Activated CD4-positive, CD25-positive, alpha-beta regulatory T cell treated with anti-CD3 and anti-CD28 coated beads, Interleukin-2, amount 50 U/mL, for 72 hours (primary cell): ENCODE results near the gene ZNF92.
"Not testable (repeated sequence)": the region's sequence is repeated elsewhere in the genome, so short reads cannot be mapped to it uniquely, and the experiment has no call there.

Experiments used
- DNase-seq: peaks from one replicate; pipeline ENCODE4 v3.0.0; 2021

Gene ZNF92

DNA sequence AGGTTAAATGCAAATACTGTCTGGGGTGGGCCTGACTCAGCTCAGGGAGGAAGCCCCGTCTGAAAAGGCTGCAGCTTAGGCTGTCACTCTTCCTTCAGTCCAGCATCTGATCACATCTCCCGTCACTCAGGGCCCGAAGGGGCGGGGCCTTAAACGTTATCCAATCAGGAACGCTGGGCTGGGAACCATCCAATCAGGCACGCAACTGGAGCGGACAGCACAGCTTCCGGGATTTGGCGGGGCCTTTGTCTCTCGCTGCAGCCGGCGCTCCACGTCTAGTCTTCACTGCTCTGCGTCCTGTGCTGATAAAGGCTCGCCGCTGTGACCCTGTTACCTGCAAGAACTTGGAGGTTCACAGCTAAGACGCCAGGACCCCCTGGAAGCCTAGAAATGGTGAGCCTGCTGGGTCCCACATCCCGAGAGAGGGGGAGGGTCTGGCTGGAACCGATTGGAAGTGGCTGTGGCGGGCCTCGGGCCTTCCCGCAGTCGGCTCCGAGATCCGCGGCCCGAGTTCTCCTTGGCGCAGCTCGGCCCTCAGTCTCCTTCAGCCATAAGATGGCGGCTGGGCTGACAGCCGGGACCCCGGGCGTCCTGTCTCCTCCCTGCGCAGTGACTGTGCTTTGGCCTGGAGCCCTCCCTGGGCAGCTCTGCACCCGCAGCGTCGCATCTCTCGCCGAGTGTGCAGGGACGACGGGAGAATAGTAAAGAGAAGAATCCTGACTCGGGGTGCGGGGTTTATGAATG is at the start of gene ZNF92:
Gene ZNF92 (plus strand): TSS at position 248 of the 744 bp plus-strand sequence. CDS start 143 bp downstream, at position 391.
- DNase-seq = peak; percentile 94

DNA sequence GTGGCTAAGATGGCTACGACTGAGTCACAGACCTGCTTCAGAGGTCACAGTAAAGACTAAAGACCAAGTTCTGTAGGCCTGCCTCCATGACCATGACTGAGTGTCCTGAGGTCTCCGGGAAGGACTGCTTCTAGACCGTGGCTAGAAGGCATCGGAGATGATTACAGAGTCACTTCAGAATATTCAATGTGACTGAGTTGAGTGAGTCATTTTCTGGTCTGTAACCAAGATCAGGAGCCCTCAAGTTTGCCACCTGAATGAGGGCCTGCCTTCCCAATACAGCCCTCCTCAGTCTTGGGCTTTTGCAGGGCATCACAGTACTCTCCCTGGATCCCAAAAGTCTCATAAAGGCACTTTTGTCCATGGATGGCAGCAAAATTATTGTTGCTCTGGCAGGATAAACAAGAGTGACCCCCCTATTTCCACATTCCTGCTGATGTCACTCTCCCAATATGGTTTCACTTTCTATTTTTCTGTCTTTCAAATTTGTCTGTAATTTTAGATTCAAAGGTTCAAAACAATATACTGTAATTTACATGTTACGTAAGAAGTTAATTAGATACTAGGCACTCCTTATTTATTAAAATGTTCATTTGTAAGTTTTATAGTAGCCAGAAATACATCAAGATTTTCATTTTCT is 47.7 kb upstream of the ZNF92 start:
- DNase-seq = no peak

DNA sequence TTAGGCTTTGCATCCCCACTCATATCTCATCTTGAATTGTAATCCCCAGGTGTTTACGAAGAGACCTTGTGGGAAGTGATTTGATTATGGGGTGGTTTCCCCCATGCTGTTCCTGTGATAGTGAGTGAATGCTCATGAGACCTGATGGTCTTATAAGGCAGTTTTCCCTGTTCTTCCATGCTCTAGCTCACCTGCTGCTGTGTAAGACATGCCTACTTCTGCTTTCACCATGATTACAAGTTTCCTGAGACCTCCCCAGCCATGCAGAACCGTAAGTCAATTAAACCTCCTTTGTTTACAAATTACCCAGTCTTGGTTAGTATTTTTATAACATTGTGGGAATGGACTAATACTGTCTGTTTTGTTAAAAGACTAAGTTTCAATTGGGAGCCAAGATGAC is 35.3 kb upstream of the ZNF92 start:
- DNase-seq = no peak

DNA sequence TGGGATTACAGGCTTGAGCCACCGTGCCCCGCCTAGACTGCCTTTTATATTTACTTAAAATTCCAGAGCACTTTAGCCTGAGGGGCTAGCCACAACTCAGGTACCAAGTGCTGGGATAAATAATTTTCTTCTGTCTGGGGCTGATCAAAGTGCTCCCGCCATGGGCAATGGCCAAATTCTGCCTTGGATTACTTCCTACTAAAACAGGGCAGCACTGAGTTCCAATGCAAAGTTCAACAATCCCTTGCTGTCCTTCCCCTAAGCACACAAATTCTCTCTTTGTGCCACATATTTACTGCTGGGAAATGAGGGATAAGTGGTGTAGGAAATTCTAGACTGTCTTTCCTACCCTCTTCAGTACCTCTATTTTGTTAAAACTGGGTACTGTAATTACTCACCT is 34.4 kb upstream of the ZNF92 start:
- DNase-seq = no peak

DNA sequence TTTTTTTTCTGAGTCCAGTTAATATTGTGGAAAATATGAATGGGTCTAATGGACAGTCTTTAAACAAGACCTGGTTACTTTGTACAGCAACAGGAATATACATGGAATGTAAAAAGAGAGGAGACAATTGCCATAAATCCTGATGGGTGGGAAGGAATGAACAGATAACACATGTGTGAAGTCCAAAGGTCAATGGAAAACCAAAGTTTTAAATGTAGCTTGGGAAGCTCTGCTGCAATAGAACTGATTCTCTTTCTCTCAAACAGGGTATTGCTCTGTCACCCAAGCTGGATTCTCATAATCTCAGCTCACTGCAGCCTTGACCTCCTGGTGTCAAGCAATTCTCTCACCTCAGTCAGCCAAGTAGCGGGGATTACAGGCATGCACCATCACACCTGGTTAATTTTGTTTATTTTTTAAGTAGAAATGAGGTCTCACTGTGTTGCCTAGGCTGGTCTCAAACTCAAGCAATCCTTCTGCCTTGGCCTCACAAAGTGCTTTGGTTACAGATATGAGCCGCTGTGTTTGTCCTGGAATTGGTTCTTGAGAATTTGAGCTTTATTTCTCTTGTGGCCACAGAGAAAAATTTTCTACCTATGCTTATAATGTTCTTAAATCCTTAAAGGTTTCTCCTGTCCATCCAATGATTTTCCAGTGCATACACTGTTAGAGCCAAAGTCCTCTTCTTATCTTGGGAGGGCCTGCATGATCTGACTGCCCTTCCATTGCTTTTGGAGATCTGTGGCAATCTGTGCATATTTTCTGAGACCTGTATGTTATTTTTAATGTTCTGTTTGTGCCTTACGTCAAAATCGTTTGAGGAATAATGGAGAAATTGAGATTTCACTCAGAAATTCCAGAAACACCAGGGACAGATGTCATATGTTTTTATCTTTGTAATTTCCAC is 30.7 kb upstream of the ZNF92 start:
- no peak for DNase-seq

DNA sequence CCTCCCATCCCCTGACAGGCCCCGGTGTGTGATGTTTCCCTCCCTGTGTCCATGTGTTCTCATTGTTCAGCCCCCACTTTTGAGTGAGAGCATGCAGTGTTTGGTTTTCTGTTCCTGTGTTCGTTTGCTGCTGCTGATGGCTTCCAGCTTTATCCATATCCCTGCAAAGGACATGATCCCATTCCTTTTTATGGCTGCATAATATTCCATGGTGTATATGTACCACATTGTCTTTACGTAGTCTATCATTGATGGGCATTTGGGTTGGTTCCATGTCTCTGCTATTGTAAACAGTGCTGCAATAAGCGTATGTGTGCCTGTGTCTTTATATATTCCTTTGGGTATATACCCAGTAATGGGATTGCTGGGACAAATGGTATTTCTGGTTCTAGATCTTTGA is 29.1 kb upstream of the ZNF92 start:
- DNase-seq = not testable (repeated sequence)

DNA sequence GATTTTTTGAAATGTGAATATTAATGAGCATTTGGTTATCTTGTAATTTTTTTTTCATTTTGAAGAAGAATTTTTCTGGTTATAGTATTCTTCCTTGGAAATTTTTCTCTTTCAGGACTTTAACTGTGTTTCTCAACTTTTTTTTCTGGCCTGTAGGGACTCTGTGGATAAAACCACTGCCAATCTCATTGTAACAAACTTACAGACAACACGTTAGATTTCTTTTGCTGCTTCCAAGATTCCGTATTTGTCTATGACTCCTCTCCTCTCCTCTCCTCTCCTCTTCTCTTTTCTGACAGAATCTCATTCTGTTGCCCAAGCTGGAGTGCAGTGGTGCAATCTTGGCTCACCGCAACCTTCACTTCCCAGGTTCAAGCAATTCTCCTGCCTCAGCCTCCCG is 19.4 kb upstream of the ZNF92 start:
- no peak for DNase-seq

DNA sequence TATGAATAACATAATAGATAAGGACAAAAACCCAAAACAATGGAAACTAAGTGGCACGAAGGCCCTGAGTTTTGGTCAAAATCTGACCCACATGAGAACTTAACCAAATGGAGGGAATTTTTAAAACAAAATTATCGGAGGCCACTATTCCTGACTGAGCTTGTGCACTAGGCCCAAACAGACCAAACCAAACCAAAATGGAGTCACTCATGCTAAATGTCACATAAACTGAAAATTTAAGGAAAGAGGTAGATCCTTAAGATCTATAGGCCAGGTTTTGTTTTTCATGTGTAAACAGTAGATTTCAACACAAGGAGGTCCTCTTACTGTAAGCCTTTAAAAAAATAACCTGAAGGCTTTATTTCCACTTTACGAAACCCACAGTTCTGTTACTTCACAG is 3.8 kb upstream of the ZNF92 start:
- no peak for DNase-seq

DNA sequence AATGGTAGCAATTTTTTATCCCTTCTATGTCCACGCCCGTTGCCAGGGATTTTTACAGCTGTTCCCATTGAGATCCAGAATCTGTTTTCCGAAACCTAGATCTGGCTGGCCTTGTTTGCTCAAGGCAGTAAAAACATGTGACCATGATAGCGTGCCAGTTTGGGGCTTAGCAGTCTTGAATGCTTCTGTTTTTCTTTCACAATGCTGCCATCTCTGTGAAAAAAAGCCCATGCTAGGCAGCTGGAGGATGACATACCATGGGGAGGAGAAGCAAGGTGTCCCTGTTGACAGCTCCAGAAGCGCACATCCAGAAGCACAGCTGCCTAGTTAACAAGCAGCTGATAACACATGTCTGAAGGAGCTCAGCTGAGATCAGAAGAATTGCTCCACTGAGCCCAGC is 2.2 kb upstream of the ZNF92 start:
- no peak for DNase-seq

DNA sequence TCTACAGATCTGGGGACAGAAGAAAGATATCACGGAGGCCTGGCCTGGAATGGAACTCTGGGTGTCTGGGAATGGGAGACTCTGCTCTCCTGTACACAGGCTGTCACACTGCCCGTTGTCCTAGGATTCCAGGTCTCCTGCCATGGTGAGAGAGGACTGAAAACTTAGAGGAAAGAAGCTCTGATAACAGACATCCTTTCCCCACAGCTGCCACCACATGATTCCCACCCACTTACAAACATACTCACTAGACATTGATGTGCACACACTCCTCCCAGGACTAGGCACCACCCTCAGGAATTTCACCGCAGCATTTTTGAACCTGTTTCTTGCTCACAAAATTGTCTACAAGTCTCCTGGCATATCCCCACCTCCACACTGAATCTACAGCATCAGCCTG is 5.7 kb downstream of the ZNF92 start:
- DNase-seq = no peak

DNA sequence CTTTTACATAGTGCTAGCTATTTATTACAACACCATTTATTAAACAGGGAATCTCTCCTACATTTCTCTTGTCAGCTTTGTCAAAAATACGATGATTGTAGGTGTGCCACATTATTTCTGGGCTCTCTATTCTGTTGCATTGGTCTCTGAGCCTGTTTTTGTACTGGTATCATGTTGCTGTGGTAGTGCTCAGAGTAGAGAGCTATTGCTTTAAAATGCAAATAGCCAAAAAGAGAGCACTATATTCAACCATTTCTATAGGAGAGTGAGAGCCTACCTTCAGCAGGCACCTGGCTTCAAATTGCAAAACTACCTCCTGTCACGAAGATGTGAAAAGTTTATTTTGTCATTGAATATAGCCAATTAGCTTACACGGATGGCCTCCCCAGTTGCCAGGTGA is 8.1 kb downstream of the ZNF92 start:
- no peak for DNase-seq

DNA sequence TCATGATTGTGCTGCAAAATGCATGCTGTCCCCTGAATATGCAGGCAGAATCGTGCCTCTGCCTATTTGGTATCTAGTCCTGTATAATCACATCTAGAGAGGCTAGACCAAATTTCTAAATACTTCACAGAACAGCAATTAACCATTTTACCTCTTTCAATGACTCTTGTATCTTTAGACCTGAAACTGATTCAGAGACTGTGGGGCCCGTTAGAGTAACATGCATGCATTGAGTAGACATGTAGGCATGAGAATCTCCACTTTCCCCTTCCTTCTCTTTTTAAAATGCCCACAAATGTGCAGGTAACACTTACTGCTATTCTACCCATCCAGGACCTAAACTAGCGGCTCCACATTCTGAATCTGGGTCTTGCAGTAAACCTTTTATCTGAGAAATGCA is 8.8 kb downstream of the ZNF92 start:
- DNase-seq = no peak

DNA sequence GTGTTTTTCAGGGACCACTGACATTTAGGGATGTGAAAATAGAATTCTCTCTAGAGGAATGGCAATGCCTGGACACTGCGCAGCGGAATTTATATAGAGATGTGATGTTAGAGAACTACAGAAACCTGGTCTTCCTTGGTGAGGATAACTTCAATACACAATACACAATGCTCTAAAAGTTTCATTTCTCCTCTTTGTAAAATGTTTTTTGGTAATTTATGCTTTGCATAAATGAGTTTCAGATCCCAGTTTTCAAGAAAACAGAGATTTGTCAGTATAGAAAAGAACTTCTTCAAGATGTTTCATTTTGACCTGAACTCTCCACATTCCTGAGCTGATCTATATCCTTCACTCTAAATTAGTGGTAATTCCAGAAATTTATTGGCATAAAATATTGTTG is 14.2 kb downstream of the ZNF92 start:
- DNase-seq = no peak

DNA sequence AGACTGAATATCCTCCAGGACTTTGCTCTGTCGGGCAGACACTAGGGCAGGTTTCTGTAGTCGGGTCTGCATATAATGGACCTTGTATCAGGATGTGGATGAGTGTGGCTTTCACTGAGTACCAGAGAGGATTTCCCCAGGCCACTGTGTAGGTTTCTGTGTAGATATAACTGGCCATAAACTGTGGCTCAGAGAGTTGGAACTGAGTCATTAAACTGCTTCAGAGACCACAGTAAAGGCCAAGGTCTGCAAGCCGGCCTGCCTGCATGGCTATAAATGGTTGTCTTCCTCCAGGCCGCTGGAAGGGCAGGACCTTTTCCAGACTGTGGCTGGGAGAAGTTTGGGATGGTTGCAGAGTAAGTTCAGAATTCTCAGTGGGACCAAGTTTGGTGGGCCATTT is 16.9 kb downstream of the ZNF92 start:
- no peak for DNase-seq

DNA sequence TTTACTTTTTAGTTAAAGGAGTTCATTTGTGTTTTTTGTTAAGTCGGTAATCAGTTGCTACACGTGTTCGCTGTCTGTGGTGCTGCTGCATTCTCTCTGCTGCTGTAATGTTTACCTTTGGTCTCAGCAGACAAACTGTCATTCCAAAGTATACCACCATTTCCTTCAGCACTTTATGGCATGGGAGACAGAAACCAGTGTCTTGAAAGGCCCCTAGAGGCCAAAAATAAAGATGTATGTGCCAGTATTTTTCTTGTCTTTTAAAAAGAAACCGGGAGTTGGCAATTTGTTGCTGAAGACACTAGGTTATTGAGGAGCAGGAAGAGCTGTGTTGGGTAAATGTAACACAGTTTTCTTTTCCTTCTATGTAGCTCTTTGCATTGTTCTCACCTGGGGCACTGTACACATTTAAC is 24.1 kb downstream of the ZNF92 start:
- no peak for DNase-seq

DNA sequence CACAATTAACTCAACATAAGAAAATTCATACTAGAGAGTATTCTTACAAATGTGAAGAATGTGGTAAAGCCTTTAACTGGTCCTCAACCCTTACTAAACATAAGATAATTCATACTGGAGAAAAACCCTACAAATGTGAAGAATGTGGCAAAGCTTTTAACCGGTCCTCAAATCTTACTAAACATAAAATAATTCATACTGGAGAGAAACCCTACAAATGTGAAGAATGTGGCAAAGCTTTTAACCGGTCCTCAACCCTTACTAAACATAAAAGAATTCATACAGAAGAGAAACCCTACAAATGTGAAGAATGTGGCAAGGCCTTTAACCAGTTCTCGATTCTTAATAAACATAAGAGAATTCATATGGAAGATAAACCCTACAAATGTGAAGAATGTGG is 25.0 kb downstream of the ZNF92 start:
- not testable (repeated sequence) for DNase-seq

DNA sequence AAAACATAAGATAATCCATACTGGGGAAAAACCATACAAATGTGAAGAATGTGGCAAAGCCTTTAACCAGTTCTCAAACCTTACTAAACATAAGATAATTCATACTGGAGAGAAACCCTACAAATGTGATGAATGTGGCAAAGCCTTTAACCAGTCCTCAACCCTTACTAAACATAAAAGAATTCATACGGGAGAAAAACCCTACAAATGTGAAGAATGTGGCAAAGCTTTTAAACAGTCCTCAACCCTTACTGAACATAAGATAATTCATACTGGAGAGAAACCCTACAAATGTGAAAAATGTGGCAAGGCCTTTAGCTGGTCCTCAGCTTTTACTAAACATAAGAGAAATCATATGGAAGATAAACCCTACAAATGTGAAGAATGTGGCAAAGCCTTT is 25.4 kb downstream of the ZNF92 start:
- DNase-seq = not testable (repeated sequence)

DNA sequence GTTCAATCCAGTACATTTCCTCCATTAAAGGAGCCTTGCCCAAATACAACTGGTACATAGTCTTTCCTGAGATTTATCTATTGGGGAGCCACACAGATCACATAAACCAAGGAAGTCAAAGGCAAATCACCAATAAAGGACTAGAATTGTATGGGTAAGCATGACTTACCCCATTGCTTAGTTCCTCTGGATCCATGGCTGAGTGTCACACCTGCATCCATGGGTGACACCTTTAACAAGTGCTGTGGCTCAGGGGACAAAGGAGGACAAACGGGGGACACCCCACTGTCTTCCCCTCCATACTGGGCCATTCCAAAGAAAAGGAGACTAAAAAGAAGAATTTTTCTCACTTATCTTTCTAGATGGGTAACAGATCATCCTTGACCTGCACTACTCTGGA is 30.4 kb downstream of the ZNF92 start:
- DNase-seq = no peak

DNA sequence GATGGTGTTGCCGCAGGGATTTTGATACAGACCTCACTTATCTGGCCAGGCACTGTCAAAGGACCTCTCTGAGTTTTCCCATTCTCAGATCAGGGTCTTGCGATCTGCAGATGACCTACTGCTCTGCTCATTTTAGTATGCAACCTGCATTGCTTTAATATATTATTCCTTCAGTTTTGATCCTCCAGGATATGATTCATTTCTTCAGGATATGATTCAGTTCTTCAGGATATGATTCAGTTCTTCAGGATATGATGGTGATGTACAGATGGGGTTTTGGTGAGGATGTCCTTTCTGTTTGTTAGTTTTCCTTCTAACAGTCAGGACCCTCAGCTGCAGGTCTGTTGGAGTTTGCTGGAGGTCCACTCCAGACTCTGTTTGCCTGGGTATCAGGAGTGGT is 33.1 kb downstream of the ZNF92 start:
- not testable (repeated sequence) for DNase-seq

DNA sequence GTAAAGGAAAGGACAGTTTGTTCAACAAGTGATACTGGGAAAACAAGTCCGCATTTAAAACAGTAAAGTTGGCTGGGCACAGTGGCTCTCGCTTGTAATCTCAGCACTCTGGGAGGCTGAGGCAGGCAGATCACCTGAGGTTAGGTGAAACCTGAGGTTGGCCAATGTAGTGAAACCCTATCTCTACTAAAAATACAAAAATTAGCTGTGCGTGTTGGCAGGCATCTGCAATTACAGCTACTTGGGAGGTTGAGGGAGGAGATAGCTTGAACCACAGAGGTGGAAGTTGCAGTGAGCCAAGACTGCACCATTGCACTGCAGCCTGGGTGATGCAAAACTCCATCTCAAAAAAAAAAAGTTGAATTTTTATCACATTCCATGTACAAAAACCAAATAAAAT is 35.7 kb downstream of the ZNF92 start:
- no peak for DNase-seq

DNA sequence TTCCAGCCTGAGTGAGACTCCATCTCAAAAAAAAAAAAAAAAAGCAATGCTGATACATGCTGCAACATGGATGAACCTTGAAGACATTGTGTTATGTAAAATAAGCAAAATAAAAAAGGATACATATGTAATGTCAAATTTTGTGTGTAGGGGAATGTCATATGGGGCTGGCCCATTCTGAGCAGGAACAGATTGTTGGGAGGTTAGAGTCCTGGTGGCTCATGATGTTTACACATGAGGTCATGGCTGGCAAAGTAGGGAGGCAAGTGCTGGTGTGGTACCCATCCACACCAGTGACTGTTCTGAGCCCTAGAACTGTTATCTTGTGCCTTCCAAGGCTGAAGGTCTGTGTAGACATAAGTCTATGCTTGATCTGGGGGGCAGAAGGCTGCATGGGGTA is 37.6 kb downstream of the ZNF92 start:
- DNase-seq = no peak

DNA sequence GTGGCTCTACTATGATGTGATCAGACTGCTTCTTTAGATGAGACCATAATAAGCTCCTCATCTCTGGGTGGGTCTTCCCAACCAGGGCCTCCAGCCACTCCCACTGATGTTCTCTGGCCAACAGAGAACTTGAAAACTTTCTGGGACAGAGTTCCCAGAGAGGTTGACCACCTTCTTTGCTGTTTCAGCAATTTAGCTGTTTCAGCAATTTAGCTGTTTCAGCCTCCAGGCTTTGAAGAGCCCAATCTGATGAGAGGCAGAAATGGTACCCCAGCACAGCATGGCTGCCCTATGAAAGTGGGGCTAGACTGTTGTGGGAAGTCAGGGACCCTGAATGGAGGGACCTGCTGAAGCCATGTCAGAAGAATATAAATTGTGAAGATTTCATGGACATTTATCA is 49.0 kb downstream of the ZNF92 start:
- no peak for DNase-seq

DNA sequence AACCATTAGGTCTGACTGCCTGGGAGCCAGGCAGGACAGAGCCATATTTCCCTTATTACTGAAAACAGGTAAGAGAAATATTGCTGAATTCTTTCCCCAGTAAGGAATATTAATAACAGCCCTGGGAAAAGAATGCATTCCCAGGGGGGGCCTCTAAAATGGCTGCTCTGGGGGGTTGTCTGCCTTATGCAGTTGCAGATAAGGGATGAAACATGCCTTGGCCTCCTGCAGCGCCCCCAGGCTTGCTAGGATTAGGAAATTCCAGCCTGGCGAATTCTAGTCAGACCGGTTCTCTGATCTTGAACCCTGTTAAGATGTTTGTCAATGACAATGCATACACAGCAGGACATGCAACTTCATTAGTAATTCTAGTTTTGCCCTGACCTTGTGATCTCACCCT is 49.6 kb downstream of the ZNF92 start:
- DNase-seq = not testable (repeated sequence)
